HEK293 (cell line): ENCODE results near the gene NXN.

Experiments used
- CTCF ChIA-PET: fragments of 350-600 bp; formaldehyde crosslinking; extraction: SDS; loops from one replicate; lab custom pipeline; 2021; ENCODE audit warnings: antibody characterized with exemption; lab: Yijun Ruan, JAX
- POLR2A ChIA-PET: fragments of 300-600 bp; formaldehyde crosslinking; extraction: SDS; loops from one replicate; lab custom pipeline; 2020; ENCODE audit warnings: antibody characterized with exemption, inconsistent platforms; lab: Yijun Ruan, JAX
- H3K27ac ChIP-seq: fragments of 200-500 bp; sonication (Bioruptor generic); 2 replicates; pipeline ENCODE4 v1.5.1; 2014; ENCODE audit warnings: low read depth, low read length, control low read depth, inconsistent platforms; ENCODE audit errors: extremely low read depth
- H3K36me3 ChIP-seq, 2 experiments: fragments of 200-500 bp in 1 of 2; sonication (Bioruptor generic) in 1 of 2; 1 replicate in 1 of 2; 2 replicates in 1 of 2; pipeline ENCODE4 v1.5.1; 2014 to 2017; ENCODE audit warnings: inconsistent platforms in 2 of 2, low read length in 2 of 2; ENCODE audit not compliant: control insufficient read depth in 2 of 2, insufficient read depth in 1 of 2
- H3K4me1 ChIP-seq: fragments of 200-500 bp; sonication (Bioruptor generic); 2 replicates; pipeline ENCODE4 v1.5.1; 2014; ENCODE audit warnings: mild to moderate bottlenecking, low read length, inconsistent platforms; ENCODE audit not compliant: control insufficient read depth, insufficient read depth
- H3K4me3 ChIP-seq: 2 replicates; pipeline ENCODE4 v1.5.1; 2011; ENCODE audit warnings: low read depth, mild to moderate bottlenecking, control low read depth, low read length, moderate library complexity
- H3K9me3 ChIP-seq: fragments of 200-500 bp; sonication (Bioruptor generic); 2 replicates; pipeline ENCODE4 v1.5.1; 2014; ENCODE audit warnings: low read depth, low read length, inconsistent platforms; ENCODE audit not compliant: control insufficient read depth, insufficient read depth
- HOXD13 ChIP-seq: sonication (generic); formaldehyde crosslinking; IDR thresholded peaks from 2 replicates; pipeline ENCODE4 v1.8.0; 2022; ENCODE audit warnings: missing genetic modification reagents, borderline replicate concordance
- OVOL3 ChIP-seq: fragments of 450-650 bp; formaldehyde crosslinking; IDR thresholded peaks from 2 replicates; pipeline ENCODE4 v1.5.1; 2016; ENCODE audit warnings: missing biosample characterization, missing genetic modification characterization
- ZIC2 ChIP-seq: fragments of 450-650 bp; formaldehyde crosslinking; IDR thresholded peaks from 2 replicates; pipeline ENCODE4 v1.5.1; 2016; ENCODE audit warnings: missing biosample characterization, missing genetic modification characterization
- ZNF202 ChIP-seq: fragments of 450-650 bp; formaldehyde crosslinking; IDR thresholded peaks from 2 replicates; pipeline ENCODE4 v1.5.1; 2016; ENCODE audit warnings: missing biosample characterization, missing genetic modification characterization, borderline replicate concordance
- ZNF596 ChIP-seq: fragments of 450-650 bp; IDR thresholded peaks from 2 replicates; pipeline ENCODE4 v1.5.0; 2018; ENCODE audit warnings: missing biosample characterization, mild to moderate bottlenecking, missing genetic modification characterization, moderate library complexity
- ZNF610 ChIP-seq: fragments of 450-650 bp; formaldehyde crosslinking; IDR thresholded peaks from 2 replicates; pipeline ENCODE4 v1.5.1; 2016; ENCODE audit warnings: missing biosample characterization, missing genetic modification characterization, borderline replicate concordance
- ZNF701 ChIP-seq: fragments of 450-650 bp; formaldehyde crosslinking; IDR thresholded peaks from 2 replicates; pipeline ENCODE4 v1.5.1; 2016; ENCODE audit warnings: missing biosample characterization, missing genetic modification characterization
- ZNF747 ChIP-seq: fragments of 450-650 bp; formaldehyde crosslinking; IDR thresholded peaks from 2 replicates; pipeline ENCODE4 v1.5.1; 2016; ENCODE audit warnings: missing biosample characterization, missing genetic modification characterization
- ZNF777 ChIP-seq: fragments of 450-650 bp; formaldehyde crosslinking; IDR thresholded peaks from 2 replicates; pipeline ENCODE4 v1.5.1; 2017; ENCODE audit warnings: missing biosample characterization, missing genetic modification characterization, borderline replicate concordance
- ZSCAN18 ChIP-seq: fragments of 450-650 bp; formaldehyde crosslinking; IDR thresholded peaks from 2 replicates; pipeline ENCODE4 v1.5.1; 2016; ENCODE audit warnings: missing biosample characterization, missing genetic modification characterization
- TF ChIP-seq, protein P1 (sequence below): fragments of 450-650 bp; formaldehyde crosslinking; conservative IDR thresholded peaks from 2 replicates; pipeline ENCODE4 v1.5.1; 2016; ENCODE audit warnings: low read depth, missing biosample characterization, missing genetic modification characterization
- TF ChIP-seq, protein P2 (sequence below): fragments of 450-650 bp; formaldehyde crosslinking; IDR thresholded peaks from 2 replicates; pipeline ENCODE4 v1.5.1; 2016; ENCODE audit warnings: missing biosample characterization, missing genetic modification characterization
- TF ChIP-seq, protein P3 (sequence below): fragments of 450-650 bp; formaldehyde crosslinking; conservative IDR thresholded peaks from 2 replicates; pipeline ENCODE4 v1.5.1; 2016; ENCODE audit warnings: low read depth, missing biosample characterization, missing genetic modification characterization
- TF ChIP-seq, protein P4 (sequence below): fragments of 450-650 bp; formaldehyde crosslinking; IDR thresholded peaks from 2 replicates; pipeline ENCODE4 v1.5.1; 2017; ENCODE audit warnings: missing biosample characterization, missing genetic modification characterization

NXN gene

DNA sequence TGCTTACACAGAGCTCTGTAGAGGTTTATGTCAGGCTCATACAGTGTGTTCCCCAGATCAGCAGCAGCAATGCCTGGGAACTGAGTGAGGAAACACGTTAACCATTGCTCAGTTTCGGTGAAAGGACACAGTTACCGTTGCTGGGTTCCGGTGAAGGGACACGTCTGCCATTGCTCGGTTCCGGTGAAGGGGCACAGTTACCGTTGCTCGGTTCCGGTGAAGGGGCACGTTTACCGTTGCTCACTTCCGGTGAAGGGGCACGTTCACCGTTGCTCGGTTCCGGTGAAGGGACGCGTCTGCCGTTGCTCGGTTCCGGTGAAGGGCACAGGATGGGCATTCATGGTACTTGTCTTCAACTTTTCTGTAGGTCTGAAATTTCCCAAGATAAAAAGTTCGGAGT lies 115.7 kb downstream of the NXN start:
- Histone ChIP-seq H3K4me3 (no peak overlapping the region), H3K4me1 (no peaks in the 10 kb centered on the region), H3K36me3 (peaks cover 0 to 5% of the 10 kb centered on the region in 2 experiments; a peak in 1 of 3 replicates), H3K9me3 (no peaks in the 10 kb centered on the region), H3K27ac (no peak overlapping the region)
- CTCF ChIA-PET: interaction anchor here (0.6 kb wide), 1 partner anchor 135 kb away, joined by 3 read pairs; no protein-coding TSS in a partner anchor
- POLR2A ChIA-PET: no interaction called here
- TF ChIP-seq ZNF202 (tag by site-specific recombination): no peak
- no peak for TF ChIP-seq ZNF701
- no peak for TF ChIP-seq ZNF747 (tag by site-specific recombination)
- no peak for TF ChIP-seq OVOL3 (tag by site-specific recombination)
- no peak for TF ChIP-seq ZNF777 (tag by site-specific recombination)
- TF ChIP-seq, protein P1, sequence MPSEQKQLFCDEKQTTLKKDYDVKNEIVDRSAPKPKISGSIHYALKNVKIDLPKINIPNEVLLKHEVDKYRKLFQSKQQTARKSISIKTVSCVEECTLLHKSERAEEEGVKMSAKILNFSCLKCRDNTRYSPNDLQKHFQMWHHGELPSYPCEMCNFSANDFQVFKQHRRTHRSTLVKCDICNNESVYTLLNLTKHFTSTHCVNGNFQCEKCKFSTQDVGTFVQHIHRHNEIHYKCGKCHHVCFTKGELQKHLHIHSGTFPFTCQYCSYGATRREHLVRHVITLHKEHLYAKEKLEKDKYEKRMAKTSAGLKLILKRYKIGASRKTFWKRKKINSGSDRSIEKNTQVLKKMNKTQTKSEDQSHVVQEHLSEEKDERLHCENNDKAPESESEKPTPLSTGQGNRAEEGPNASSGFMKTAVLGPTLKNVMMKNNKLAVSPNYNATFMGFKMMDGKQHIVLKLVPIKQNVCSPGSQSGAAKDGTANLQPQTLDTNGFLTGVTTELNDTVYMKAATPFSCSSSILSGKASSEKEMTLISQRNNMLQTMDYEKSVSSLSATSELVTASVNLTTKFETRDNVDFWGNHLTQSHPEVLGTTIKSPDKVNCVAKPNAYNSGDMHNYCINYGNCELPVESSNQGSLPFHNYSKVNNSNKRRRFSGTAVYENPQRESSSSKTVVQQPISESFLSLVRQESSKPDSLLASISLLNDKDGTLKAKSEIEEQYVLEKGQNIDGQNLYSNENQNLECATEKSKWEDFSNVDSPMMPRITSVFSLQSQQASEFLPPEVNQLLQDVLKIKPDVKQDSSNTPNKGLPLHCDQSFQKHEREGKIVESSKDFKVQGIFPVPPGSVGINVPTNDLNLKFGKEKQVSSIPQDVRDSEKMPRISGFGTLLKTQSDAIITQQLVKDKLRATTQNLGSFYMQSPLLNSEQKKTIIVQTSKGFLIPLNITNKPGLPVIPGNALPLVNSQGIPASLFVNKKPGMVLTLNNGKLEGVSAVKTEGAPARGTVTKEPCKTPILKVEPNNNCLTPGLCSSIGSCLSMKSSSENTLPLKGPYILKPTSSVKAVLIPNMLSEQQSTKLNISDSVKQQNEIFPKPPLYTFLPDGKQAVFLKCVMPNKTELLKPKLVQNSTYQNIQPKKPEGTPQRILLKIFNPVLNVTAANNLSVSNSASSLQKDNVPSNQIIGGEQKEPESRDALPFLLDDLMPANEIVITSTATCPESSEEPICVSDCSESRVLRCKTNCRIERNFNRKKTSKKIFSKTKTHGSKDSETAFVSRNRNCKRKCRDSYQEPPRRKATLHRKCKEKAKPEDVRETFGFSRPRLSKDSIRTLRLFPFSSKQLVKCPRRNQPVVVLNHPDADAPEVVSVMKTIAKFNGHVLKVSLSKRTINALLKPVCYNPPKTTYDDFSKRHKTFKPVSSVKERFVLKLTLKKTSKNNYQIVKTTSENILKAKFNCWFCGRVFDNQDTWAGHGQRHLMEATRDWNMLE (tag by site-specific recombination): no peak
- no peak for TF ChIP-seq ZNF610 (tag by site-specific recombination)
- no peak for TF ChIP-seq HOXD13
- TF ChIP-seq, protein P2, sequence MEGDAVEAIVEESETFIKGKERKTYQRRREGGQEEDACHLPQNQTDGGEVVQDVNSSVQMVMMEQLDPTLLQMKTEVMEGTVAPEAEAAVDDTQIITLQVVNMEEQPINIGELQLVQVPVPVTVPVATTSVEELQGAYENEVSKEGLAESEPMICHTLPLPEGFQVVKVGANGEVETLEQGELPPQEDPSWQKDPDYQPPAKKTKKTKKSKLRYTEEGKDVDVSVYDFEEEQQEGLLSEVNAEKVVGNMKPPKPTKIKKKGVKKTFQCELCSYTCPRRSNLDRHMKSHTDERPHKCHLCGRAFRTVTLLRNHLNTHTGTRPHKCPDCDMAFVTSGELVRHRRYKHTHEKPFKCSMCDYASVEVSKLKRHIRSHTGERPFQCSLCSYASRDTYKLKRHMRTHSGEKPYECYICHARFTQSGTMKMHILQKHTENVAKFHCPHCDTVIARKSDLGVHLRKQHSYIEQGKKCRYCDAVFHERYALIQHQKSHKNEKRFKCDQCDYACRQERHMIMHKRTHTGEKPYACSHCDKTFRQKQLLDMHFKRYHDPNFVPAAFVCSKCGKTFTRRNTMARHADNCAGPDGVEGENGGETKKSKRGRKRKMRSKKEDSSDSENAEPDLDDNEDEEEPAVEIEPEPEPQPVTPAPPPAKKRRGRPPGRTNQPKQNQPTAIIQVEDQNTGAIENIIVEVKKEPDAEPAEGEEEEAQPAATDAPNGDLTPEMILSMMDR (tag by site-specific recombination): no peak
- TF ChIP-seq, protein P3, sequence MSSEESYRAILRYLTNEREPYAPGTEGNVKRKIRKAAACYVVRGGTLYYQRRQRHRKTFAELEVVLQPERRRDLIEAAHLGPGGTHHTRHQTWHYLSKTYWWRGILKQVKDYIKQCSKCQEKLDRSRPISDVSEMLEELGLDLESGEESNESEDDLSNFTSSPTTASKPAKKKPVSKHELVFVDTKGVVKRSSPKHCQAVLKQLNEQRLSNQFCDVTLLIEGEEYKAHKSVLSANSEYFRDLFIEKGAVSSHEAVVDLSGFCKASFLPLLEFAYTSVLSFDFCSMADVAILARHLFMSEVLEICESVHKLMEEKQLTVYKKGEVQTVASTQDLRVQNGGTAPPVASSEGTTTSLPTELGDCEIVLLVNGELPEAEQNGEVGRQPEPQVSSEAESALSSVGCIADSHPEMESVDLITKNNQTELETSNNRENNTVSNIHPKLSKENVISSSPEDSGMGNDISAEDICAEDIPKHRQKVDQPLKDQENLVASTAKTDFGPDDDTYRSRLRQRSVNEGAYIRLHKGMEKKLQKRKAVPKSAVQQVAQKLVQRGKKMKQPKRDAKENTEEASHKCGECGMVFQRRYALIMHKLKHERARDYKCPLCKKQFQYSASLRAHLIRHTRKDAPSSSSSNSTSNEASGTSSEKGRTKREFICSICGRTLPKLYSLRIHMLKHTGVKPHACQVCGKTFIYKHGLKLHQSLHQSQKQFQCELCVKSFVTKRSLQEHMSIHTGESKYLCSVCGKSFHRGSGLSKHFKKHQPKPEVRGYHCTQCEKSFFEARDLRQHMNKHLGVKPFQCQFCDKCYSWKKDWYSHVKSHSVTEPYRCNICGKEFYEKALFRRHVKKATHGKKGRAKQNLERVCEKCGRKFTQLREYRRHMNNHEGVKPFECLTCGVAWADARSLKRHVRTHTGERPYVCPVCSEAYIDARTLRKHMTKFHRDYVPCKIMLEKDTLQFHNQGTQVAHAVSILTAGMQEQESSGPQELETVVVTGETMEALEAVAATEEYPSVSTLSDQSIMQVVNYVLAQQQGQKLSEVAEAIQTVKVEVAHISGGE (tag by site-specific recombination): no peak
- no peak for TF ChIP-seq ZIC2 (tag by site-specific recombination)
- no peak for TF ChIP-seq ZSCAN18 (tag by site-specific recombination)
- TF ChIP-seq, protein P4, sequence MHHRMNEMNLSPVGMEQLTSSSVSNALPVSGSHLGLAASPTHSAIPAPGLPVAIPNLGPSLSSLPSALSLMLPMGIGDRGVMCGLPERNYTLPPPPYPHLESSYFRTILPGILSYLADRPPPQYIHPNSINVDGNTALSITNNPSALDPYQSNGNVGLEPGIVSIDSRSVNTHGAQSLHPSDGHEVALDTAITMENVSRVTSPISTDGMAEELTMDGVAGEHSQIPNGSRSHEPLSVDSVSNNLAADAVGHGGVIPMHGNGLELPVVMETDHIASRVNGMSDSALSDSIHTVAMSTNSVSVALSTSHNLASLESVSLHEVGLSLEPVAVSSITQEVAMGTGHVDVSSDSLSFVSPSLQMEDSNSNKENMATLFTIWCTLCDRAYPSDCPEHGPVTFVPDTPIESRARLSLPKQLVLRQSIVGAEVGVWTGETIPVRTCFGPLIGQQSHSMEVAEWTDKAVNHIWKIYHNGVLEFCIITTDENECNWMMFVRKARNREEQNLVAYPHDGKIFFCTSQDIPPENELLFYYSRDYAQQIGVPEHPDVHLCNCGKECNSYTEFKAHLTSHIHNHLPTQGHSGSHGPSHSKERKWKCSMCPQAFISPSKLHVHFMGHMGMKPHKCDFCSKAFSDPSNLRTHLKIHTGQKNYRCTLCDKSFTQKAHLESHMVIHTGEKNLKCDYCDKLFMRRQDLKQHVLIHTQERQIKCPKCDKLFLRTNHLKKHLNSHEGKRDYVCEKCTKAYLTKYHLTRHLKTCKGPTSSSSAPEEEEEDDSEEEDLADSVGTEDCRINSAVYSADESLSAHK (tag by site-specific recombination): no peak
- no peak for TF ChIP-seq ZNF596 (tag by site-specific recombination)
